Inferior parietal cortex (tissue), 1 donor: ENCODE results near the gene TMEM167B.
"Not testable (repeated sequence)": the region's sequence is repeated elsewhere in the genome, so short reads cannot be mapped to it uniquely, and the experiment has no call there.

ENCODE experiments used
- DNase-seq: peaks from one replicate; pipeline ENCODE4 v3.0.0-alpha.2; 2016; ENCODE audit errors: extremely low spot score

Gene TMEM167B

GRCh38 chr1:109112652-109113285 lies 22.2 kb downstream of the TMEM167B start:
- DNase-seq = peak; percentile 94

DNA sequence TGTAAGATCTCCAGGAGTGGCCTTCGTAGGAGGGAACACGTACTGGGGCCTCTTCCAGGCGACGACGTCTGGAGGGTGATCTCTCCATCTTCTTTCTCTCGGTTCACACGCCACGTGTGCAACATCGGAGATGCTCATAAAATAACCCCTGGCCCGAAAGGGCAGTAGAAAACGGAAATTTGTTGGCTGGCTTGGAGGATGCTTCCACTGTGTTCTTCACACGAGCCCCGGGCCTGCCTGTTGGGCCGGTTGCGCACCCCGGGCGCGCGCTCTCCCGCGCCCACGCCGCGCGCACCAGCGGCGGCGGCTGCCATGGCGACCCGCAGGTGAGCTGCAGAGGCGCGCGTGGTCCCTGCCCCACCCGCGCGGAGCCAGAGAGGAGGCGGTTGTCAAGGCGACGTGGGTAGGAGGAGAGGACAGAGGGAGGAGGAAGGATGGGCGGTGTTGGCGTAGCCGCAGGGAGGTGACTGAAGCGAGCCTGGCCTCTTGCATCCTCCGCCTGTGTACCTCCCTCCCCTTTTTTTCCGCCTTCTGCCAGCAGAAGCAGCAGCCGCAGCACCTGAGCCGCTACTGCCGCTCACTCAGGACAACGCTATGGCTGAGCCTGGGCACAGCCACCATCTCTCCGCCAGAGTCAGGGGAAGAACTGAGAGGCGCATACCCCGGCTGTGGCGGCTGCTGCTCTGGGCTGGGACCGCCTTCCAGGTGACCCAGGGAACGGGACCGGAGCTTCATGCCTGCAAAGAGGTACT lies 23.2 kb downstream of the TMEM167B start, which contains the start of gene ELAPOR1:
ELAPOR1 (plus strand) TSS at position 526 of the 752 bp plus-strand sequence; CDS start at position 595, 69 bp downstream.
- no peak for DNase-seq

- DNase-seq = no peak
Observed at GRCh38 chr1:109114342-109114674, 23.7 kb downstream of the TMEM167B start.

GRCh38 chr1:109115685-109116084 lies 25.1 kb downstream of the TMEM167B start:
- no peak for DNase-seq

DNA sequence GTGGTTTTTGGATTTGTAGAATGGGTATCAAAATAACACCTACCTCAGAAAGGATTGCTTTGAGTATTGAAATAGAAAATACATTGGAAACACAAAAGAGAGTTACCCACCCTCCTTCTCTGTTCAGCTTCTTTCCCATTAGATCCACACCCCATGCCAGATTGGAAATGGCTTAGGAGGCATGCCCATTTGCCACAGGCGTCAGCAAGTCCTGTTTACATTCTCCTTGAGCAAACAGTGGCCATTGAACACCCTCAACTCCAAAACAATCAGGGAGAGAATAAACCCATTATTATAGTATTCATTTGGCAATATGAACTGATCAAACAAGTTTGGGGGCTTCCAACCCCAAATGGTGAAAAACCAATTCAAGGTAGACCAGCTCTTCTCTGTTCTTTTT lies 25.7 kb downstream of the TMEM167B start:
- DNase-seq = no peak

DNA sequence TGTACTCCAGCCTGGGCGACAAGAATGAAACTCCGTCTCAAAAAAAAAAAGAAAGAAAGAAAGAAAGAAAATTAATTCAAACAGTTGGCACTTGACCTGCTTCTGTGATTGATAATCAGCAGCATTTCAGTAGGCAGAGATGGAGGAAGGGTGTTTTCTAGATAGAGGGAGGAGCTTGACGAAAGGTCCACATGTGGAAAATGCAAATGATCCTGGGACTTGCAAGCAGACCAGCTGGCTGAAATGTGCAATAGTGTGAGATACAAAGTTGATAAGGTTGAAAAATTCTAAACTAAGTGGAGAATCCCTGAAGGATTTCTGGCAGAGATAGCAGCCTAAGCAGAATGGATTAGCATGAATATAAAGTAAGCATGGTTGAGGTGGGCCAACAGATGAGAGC lies 27.5 kb downstream of the TMEM167B start:
- no peak for DNase-seq

GRCh38 chr1:109120356-109120755 lies 29.8 kb downstream of the TMEM167B start:
- no peak for DNase-seq

- no peak for DNase-seq
Observed at GRCh38 chr1:109131059-109131458, 40.5 kb downstream of the TMEM167B start.

DNA sequence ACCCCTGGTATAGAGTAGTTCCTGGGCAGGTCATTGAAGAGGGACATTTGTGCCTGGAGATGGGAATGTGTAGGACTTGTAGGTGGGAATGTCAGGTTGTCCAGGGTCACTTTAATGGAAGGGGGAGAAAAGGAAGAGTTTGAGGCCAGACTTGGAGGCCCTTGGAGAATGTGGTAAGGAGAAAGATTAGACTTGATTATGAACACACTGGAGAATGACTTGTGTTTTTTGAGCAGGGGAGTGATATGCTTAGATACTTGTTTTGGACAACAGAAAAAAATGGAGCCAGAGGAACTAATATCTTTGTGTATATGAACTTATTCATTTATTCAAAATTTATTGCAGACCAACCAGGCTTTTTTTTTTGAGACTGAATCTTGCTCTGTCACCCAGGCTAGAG lies 41.2 kb downstream of the TMEM167B start:
- no peak for DNase-seq

- no peak for DNase-seq
Observed at GRCh38 chr1:109133002-109133706, 42.6 kb downstream of the TMEM167B start.

- DNase-seq = peak; percentile 61
Observed at GRCh38 chr1:109133815-109134214, 43.3 kb downstream of the TMEM167B start.

DNA sequence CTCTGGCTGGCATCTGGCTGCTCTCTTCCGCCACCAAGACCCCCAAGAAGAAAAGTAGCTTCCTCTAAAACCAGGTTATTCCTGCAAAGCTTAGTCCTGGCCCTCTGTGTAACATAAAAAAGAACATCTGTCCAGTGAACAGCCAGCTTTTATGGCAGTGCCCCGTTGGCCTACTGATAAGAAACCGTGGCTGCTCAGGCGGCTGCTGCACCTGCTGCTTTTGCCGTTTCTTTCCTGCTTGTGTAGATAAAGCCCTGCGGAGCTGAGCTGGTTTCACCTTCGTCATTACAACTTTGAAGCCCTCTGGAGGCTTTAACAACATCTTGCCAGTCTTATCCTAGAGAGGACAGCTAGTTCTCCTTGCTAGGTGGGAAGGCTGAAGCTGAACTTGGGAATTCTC lies 43.9 kb downstream of the TMEM167B start:
- DNase-seq = no peak

GRCh38 chr1:109135940-109136339 lies 45.4 kb downstream of the TMEM167B start:
- DNase-seq = no peak

- no peak for DNase-seq
Observed at GRCh38 chr1:109136766-109137165, 46.2 kb downstream of the TMEM167B start.

GRCh38 chr1:109137958-109138357 lies 47.4 kb downstream of the TMEM167B start:
- DNase-seq = no peak

GRCh38 chr1:109138358-109138757 lies 47.8 kb downstream of the TMEM167B start:
- no peak for DNase-seq

GRCh38 chr1:109140392-109140791 lies 49.8 kb downstream of the TMEM167B start:
- DNase-seq = no peak

DNA sequence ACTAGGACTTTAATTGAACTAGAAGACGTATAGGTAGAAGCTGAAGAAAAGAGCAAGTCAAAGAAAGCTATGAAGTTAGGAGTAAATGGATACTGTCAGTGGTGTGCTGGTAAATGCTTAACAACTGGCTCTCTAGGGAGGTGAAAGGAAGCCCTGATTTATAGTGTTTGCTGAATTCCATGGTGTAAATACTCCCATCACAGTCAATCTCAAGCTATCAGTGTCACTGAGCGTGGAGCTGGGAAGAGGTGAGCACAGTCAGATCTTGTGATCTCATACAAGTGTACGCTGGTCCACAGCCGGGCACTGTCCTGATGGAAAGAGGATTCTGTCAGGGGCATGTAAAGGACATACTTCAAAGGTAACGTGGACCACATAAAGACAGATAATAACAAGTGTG lies 51.7 kb downstream of the TMEM167B start:
- no peak for DNase-seq

GRCh38 chr1:109142725-109143124 lies 52.2 kb downstream of the TMEM167B start:
- DNase-seq = not testable (repeated sequence)
